Inflammatory macrophage (primary cell): ENCODE data around the gene KRT4.

Experiments used
- DNase-seq, 2 donors: peaks; one replicate each; pipeline ENCODE4 v3.0.0-alpha.2; 2020 to 2022

The KRT4 gene

DNA sequence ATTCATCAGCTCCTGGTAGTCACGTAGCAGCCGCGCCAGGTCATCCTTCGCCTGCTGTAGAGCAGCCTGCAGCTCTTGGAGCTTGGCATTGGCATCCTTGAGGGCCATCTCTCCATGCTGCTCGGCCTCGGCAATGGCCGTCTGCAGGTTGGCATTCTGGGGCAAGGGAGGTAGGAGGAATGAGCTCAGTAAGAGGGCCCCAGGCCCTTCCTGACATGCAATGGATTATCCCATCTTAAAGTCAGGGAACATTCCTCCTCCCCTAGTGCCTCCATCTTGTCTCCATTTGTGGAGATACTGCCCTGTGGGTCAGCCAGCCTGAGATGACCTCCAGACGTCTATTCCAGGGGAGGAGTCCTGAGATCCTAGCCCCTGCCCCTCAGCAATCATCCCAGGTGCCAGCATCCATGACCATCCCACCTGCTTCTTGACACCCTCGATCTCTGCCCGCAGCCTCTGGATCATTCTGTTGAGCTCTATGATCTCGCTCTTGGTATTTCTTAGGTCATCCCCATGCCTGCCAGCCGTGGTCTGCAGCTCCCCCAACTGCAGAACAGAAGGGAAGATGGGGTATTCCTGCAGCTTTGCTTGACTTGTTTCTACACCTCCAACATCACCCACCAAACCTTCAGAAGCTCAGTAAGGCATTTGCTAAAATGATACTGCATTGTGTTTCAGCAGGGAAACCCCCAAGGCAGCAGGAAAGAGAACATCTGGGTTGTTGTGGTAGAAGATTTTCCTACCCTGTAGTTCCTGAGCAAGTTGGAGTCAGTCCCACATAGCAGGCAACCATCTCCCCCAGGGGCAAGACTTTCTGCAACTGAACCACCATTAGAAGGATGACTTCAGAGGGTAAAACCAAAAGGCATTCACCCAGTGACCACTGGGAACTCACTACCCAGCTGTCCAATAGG lies 22.4 kb downstream of the KRT4 start:
- no peak for DNase-seq

DNA sequence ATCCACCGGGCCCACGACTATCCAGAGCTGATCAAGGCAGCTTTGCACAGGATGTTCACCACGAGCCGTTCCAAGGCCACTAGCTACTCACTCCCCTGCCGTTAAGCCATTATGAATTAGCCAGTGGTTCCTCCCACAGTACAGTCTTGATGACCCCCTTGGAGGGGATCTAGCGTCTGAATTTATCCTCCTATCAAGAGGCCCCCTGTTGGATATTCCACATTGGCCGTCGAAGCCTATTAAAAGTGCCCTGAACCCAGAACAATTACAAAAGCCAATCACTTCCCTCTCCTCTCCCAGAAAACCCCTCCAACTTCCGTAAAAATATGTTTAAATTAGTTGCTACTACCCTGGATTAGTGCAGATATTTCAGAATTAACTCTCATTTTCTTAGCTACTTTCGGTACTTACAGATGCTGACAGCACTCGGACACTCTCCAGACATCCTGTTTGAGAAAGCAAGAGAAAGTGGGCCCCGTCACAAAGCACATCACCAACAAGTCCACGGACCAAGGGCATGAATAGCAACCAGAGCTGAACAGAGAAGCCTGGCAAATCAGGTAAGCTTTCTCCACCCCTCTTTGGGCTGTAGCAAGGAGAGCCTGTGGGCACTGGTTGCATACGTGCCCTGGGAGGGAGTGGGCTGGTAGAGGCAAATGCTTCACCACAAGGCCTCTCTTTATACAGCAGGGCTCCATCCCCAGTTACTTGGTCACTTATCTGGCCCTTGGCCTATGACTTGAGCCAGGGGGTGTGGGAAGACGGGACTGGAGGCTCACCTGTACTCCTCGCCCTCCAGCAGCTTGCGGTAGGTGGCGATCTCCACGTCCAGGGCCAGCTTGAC lies 23.3 kb downstream of the KRT4 start:
- no peak for DNase-seq

DNA sequence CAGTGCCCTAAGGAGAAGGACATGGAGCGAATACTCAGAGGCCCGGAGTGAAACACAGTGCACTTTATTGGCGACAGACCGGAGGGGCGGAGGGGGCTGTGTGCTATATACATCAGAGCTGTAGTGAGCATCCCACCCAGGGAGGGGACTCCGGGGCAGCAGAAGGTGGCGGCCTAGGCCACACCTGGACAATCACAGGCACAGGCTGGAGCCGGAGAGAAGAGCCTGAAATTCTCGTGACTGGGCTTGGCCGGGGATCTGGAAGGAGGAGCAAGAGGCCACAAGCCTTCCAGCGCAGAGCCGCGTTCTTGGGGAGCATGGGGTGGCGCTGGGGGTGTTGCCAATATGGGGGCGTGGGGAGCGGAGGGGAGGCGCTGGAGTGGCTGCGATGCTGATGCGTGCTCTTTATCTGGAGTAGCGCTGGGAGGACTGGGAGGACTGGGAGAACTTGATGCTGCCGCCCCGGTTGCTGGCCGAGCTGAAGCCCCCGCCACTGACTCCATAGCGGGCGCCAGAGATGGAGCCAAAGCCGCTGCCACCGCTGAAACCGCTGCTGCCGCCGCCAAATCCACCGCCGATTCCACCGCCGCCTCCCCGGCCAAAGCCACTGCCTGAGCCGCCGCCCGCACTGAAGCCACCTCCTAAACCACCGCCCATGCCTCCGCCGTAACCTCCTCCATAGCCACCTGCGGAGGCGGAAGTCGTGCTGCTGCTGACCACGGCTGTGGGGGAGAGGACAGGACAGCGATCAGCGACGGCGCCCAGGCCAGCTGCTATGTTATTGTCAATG lies 24.1 kb downstream of the KRT4 start:
- peak in 1 of 2 donors; percentile 12 for DNase-seq

DNA sequence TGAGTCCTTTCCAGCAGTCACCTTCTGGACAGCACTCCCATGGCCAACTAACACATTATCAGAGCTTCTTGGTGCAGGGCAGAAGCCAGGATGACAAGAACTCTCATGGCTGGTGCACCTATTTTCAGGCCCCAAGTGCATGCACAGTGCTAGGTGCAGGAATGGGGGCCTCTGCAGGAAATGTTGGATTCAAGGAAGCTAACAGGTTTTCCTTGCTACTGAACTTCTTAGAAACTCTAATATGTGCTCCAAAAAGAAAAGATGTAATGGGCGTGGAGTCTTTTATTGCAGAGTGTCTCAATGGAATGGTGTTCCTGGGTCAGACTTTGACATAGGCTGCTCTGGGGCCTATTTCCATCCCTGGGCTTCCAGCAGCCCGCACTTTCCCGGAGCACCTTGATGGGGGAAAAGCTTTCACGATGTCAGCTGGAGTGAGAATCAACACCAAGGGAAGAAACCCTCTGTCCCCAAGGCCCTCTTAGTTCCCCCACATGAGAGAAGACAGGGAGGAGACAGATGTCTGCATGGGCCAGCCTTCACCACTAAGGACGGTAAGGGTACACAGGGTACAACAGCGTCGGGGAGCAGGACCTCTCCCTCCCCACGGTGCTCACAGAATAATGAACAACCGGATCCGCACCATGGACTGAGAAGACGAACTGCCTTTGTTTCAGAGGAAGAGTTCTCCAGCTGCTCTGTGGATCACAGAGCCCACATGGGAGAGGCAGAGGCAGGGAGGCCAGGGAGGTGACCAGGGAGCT lies 24.9 kb downstream of the KRT4 start:
- no peak for DNase-seq

DNA sequence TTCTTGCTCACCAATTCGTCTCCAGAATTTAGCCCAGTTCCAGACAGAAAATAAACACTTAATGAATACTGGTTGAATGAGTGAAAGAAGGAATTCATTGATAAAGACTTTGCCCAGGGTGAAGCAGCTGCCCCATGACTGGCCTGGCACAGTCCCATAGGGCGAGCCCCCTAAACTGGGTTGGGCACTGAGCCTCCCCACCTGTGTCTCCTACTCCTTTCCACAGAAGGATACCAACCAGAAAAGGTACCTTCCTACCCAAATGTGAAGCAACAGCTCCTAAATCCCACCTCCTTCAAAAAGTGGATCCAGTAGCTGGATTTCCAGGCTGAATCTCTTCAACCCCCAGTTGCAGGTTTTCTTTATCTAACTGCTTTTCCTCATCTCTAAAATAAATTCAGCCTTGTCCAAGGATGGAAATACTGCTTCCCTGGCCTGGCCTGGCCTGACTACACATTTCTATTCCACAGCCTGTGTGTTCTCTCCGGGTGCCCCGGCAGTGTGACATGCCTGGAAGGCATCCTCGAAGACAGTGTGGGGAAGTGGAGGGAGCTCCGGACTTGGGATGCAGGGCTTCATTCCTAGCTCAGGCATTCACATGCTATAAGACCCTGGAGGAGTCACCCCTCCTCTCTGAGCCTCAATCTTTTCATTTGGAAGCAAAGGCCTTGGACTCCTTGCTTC lies 25.6 kb downstream of the KRT4 start:
- DNase-seq = no peak

DNA sequence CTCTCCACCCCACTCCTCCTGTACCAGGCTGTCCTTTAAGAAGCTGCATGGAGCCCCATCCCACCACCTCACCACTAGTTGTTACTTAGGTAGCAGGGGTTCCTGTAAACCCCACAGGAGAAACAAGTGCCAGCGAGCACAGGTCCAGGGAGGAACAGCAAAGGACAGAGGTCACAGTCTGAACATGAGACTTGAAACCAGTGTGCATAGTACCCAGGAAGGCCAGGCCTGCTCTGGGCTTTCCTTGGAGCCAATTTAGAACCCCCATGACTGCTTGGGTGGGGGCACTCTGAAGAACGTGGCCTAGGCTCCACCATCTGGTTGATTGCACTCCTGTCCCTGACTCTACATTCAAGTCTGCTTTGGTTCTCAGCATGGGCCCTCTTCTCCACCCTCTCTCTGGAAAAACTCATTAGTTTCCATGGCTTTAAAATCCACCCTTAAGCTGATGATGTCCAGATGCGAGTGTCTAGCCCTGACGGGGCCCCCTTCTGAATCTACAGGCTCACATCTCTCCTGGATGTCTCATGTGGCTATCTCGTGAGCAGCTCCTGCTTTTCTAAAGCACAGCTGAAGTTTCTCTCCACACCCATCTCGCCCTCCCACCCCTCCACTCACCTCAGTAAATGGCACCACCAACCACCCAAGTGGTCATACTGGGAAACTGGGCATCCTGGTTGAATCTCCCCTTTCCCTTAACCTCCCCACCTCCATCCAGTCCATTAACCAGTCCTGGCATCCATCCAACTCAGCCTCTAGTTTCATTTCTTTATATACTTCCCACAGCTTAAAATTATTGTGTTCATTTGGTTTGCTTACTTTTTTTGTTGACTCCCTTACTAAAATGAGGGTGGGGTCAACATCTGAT lies 26.4 kb downstream of the KRT4 start:
- DNase-seq = no peak

DNA sequence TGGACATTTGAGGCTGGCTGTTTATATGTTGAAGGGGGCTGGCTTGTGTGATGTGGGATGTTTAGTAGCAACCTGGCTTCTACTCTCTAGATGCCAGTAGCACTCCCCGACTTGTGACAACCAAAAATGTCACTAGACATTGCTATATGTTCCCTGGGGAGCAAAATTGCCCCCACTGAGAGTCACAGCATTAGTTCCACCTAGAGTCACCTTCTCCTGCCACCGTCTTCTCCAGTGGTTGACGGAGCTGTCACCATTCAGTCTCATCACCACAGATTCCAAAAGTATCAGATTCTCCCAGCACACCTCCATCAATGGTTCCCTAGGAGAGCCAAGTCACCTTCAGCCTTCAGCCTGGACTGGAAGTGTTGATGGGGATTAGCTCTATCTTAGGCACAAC lies 29.0 kb downstream of the KRT4 start:
- DNase-seq = no peak

DNA sequence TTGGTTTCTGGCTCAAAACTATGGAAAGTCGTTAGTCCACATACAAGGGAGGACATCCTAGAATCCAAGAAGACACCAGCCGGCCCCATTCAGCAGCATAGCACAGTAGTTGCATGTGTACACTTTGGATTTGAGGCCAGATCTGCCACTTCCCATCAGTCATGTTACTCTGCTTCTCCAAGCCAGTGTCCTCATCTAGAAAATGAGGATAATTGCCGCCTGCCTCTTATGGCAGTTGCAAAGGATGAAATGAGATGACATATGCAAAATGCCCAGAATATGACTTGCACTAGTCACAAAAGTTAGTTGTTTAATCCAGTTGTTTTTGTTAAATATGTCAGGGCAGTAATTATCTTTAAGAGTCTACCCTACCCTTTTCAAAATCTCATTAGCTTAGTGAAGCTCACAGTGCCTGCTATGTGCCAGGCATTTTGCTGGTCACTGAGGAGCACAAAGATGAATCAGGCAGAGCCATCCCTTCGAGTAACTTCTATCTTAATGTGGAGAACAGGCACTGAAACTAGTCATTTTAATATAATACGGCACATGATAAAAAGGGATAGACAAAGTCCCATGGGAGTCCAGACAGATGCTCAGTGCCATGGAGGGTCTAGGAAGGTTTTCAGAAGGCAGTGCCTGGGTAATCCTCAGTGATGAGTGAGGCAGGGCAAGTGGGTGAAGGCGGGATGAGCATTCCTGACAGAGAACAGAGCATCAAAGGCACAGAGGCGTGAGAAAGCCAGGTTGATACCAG lies 30.2 kb downstream of the KRT4 start:
- no peak for DNase-seq

DNA sequence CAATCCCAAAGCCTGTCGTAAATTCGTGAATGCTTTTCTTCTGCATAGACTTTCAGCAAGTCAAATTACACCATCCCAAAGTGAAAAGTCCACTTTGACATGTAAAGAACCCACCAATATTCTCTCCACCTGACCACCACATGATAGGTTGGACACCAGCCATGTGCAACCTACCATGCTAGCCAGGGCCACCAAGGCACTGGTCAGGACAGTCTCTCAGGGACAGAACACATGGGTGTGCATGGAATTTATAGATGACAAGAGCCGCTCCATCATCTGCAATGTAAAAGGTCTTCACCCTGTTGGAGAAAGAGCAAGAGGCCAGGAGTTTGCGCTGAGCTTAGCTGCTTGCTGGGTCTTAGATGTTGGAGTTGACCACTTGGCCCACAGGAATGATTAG lies 31.4 kb downstream of the KRT4 start:
- no peak for DNase-seq

DNA sequence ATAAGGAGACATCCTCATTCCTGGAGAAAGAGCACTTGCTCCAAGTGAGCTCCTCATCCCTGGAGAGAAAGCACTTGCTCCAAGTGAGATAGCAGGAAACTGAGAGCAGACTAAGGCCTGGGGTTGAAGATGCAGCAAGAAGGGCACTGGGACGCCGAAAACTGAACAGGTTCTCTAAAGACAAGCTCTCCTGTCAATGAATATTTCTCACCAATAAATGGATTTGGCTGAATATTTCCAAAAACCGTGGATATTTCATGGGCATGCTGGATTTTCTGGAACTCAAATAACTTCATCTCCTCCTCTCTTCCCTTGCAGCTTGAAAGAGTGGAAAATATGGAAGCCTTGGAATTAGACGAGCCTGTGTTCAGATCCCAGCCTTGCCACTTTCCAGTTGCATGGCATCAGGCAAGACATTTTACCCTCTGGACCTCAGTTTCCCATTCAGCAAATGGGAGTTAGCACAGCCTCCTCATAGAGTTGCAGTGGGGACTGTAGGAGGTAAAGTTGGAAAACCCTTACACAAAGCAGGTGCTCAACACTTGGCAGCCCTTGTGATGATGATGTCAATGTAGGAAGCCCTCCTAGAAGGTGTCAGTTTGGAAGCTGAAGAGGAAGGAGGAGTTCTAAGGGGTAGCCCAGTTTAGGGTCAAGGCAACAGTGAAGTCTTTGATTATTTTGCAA lies 32.4 kb downstream of the KRT4 start:
- no peak for DNase-seq

DNA sequence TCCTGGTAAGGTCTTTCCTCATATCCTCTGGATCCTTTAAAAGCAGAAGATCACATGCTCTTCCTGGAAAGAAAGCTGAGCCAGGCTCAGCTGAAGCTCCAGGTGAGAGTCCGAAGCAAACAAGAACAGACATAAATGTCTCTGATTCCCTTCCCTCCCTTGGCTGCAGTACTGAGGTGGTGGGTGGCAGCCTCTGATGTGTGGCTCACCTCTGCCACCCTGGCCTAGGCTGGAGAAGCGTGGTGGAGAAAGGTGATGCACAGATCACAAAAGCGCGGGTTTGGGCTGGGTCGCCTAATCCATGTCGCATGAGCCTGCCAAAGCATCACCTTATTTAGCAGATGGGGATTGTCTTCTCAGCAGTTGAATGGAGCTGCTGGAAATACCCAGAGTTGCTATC lies 34.0 kb downstream of the KRT4 start:
- no peak for DNase-seq

DNA sequence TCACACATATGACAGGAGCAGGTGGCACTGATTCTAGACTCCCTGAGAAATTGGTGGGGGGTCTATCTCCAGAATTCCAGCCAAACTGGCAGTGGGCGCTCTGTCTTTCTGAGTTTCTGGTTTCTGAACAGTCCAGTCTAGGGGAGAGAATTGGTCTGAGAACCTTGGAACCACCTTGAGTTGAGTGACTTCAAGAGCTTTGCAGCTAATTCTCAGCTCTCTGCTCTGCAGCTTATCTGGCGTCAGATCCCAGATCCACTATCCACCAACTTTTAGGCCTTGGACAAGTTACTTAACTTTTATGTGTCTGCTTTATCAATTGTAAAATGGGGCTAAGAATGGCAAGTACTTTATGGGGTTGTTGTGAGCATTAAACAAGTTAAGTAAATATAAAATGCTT lies 35.1 kb downstream of the KRT4 start:
- DNase-seq = no peak

DNA sequence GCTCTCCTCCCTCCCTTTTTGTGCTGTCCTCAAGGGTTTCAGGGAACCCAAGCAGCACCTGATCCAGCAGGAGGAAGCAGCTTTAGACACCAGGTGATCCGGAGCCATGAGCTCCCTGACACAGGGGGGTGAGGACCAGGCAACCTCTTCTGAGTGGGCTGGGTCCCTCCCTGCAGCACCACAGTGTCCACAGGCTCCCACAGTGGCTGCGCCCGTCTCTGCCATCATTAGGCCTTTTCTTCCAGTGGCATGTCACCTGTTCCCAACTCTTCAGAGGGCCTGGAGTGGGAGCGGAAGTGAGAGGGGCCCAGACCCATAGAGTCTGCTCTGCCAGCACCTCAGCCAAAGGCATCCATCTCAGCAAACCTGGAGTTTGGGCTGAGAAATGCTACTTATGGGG lies 36.4 kb downstream of the KRT4 start:
- no peak for DNase-seq

DNA sequence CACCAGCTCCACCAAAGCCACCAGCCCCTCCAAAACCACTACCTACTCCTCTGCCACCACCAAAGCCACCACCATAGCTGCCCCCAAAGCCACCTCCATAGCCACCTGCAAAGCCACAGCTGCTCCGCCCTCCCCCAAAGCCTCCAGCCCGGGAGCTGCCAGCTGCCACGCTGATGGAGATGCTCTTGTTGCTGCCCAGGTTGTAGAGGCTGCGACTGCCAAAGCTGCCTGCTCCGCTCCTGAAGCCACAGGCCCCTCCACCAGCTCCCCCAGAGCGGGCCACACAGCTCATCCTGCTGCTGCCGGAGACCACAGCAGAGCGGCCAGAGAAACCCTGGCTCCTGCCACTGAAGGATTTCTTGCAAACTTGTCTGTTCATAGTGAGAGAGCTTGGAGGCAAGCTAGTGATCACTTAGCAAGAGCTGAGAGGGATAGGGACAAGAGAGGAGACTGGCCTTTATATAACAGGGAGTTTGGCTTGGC lies 37.0 kb downstream of the KRT4 start, which contains the start of gene KRT76:
Gene KRT76, minus strand, starts transcription at position 433 of the 483 bp plus-strand sequence. Its CDS starts 54 bp downstream, at position 379.
- DNase-seq = no peak

DNA sequence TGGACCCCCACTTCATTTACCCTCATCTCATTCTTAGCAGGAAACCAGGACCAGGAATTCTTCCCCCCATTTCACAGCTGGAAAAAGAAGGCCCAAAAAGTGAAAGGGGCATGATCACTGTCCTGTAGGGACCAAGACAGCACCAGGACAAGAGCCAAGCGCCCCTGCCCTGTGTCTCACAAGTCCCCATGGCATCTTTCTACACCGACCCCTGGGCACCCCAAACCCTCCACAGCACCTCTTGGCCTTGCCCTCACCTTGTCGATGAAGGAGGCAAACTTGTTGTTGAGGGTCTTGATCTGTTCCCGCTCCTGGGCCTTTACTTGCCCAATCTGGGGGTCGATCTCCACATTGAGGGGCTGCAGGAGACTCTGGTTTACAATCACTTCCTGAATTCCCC lies 37.5 kb downstream of the KRT4 start:
- no peak for DNase-seq

DNA sequence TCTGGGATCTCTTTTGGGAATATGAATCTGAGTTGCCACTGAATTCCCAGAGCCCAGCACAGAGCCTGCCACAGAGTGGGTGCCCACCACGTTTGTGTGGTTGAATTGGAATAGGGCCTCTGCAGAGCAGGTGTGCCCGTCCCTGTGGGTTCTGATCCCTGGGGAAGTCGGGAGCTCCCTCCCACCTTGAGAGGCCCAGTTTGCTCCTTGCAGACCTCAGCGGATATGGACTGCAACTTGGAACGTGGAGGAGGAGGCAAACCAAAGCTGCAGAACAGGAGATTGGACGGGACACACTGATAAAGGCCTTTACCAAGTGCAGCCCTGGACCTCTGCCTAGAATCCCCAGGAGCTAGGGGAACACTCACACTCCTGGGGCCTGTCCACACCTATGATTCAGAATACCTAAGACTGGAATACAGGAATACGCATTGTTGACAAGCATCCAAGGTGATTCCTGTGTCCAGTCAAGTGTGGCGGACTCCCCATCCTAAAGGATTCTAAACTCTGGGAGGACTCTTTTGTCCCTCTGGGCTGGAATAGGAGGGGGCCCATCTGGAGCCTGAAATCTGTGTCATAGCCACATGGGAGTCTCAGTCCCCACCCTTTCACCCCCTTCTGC lies 39.2 kb downstream of the KRT4 start:
- no peak for DNase-seq

DNA sequence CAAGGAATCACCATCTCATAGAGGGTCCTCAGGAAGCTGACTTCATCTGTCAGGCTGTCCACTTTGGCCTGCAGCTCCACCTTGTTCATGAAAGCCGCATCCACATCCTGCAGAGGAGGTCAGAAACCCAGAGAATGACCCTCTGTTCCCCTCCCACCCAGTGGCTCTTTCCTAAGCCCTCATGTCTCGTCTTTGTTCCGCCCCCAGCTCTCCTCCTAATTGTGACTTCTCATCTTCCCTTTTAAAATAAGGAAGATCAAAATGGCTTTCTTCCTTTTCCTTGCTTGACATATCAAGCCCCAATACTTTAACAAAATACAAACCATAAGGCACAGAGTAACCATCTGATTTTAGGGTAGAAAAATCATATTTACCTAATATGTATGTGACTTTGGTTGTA lies 41.1 kb downstream of the KRT4 start:
- DNase-seq = peak; percentile 62 to 77

DNA sequence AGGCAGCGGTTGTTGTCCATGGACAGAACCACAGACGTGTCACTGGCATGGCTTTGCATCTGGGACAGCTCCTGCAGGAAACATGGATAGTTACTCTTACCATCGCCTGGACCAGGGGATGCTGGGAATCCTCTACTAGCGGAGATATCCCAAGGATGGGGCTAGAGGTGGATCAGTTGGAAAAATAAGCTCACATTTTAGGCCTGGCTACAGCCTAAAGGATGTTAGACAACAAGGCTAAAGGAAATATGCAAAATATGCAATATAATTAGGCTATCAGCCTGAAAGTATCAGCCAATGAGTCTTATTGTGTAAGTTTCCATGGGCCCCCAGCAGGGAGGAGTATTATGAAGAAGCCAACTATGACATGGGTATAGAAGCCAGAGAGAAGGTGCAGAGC lies 41.7 kb downstream of the KRT4 start:
- no peak for DNase-seq
